ENCODE measurements around the gene EHD4. TPM values are rescaled to one million over a fixed set of nuclear protein-coding genes. Genes with fewer than 3 reads are reported as not detected.

Gene EHD4
- total and polyA plus RNA-seq, 9 of the 15 experiments (the other 6 are each of a cell fraction or from before 2014, with no cell fraction given), result 0.89 to 10.3 (median 6.4) TPM

DNA sequence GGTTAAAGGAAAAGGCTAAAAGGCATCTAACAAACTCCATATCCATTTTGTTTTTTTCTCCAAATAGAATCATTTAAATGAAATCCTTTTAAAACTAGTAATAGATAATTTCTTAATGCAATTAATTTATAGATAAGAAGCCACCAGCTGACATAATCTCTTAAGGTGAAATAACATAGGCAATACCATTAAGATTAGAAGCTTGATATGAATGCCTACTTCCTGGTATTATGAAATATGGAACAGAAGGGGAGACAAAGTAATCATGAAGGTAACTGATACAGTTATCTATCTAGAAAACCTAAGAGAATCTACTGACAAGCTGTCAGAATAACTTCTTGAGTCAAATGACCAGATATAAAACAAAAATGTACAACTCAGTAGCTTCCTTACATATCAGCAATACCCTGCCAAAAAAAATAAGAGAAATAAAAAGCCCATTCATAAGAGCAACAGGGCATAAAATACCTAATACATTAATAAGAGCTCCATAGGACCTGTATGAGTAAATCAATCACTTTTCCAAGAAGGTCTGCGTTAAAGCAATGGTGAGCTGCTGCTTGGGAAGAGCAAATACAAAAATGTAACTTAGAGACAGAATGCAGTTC is 10.7 kb downstream of the EHD4 start:
- no peaks in the 10 kb centered on the region for H3K9me3 ChIP-seq (replicated peaks; ENCODE audit: control insufficient read depth, insufficient read depth, low read depth, low read length)
- BruUV-seq (replicated peaks), result no TSS peak
- H3K27ac ChIP-seq (ENCODE audit: extremely low read depth, low read depth, low read length), result no peak overlapping the region
- CTCF ChIA-PET (ENCODE audit: low intra/inter-chr PET ratio), result no interaction called here
- H3K9me1 ChIP-seq (ENCODE audit: control insufficient read depth, insufficient read depth, low read length), result no peaks in the 10 kb centered on the region
- 55% methylated on average over 1 of the region's 1 CpG for WGBS (ENCODE audit: insufficient coverage, low coverage, missing lambda C conversion rate)
- no peak overlapping the region for H2AFZ ChIP-seq (ENCODE audit: low read depth, low read length)
- TF ChIP-seq CCAR2 (IDR thresholded peaks at IDR 0.05; ENCODE audit: low read depth, low read length) (no peak), KDM4B (IDR thresholded peaks at IDR 0.05; ENCODE audit: borderline replicate concordance in 2 of 2, low read depth in 1 of 2) (no peak), HIVEP1 (CRISPR knock-in tag; IDR thresholded peaks at IDR 0.05) (no peak), SAP30 (IDR thresholded peaks at IDR 0.05; ENCODE audit: borderline replicate concordance, insufficient read depth, low read depth, low read length, poor library complexity, severe bottlenecking) (no peak), ZNF124 (CRISPR knock-in tag; IDR thresholded peaks at IDR 0.05) (no peak), SIN3A (IDR thresholded peaks at IDR 0.05; ENCODE audit: borderline replicate concordance in 2 of 2, control insufficient read depth in 1 of 2, low read depth in 2 of 2, low read length in 2 of 2) (no peak), ZNF668 (CRISPR knock-in tag; IDR thresholded peaks at IDR 0.05) (no peak), POU5F1 (IDR thresholded peaks at IDR 0.05; ENCODE audit: borderline replicate concordance, low read depth, low read length, partially characterized antibody) (no peak), ZC3H11A (IDR thresholded peaks at IDR 0.05; ENCODE audit: low read depth, low read length) (no peak), THRB (CRISPR knock-in tag; conservative IDR thresholded peaks at IDR 0.05) (no peak), MAFF (IDR thresholded peaks at IDR 0.05; ENCODE audit: low read length) (no peak)
- in situ Hi-C loops (cut with MboI), result no loop called here
- no peak overlapping the region for H3K4me2 ChIP-seq (ENCODE audit: insufficient read depth, low read length)
- no peaks in the 10 kb centered on the region for H3K27me3 ChIP-seq (ENCODE audit: control insufficient read depth in 2 of 2, insufficient read depth in 2 of 2, low read length in 2 of 2)
- FAIRE-seq, result no peak
- H3K4me1 ChIP-seq (replicated peaks in 1 of 2; ENCODE audit: control insufficient read depth in 2 of 2, insufficient read depth in 2 of 2, low read length in 2 of 2), result no peaks in the 10 kb centered on the region; a peak in 3 of 5 replicates
- intact Hi-C loops (cut with micrococcal nuclease), result no loop called here
- 0 out of 3 replicates have a peak, but pooled peaks cover 2% of the 10 kb centered on the region for H3K79me2 ChIP-seq (ENCODE audit: control insufficient read depth, insufficient read depth, low read length)
- 0 out of 3 replicates have a peak, but pooled peaks cover 2% of the 10 kb centered on the region for H3K36me3 ChIP-seq (ENCODE audit: control insufficient read depth, insufficient read depth, low read length)
- H3K4me3 ChIP-seq, result no peak overlapping the region
- no peak overlapping the region for H3K9ac ChIP-seq (ENCODE audit: insufficient read depth in 1 of 2, low read depth in 2 of 2, low read length in 2 of 2)
- ATAC-seq, result no peak
- peaks cover 6% of the 10 kb centered on the region; the same call in 1 of the 2 replicates for H4K20me1 ChIP-seq (replicated peaks; ENCODE audit: control insufficient read depth, insufficient read depth, low read length)
- no peak for DNase-seq (ENCODE audit: extremely low read depth in 1 of 4, low spot score in 3 of 4)
- POLR2A ChIA-PET, result interaction anchor here (0.8 to 0.9 kb wide), 2 partner anchors 11 to 17 kb away, joined by 5 read pairs; partner anchors contain the start of gene EHD4

Data from K562 (cell line).